KMS-11 (cell line): ENCODE results near the gene CENPP.
A peak's percentile ranks its signal among the peaks of the same experiment; 100 is the strongest.

Experiments
- H2AFZ ChIP-seq: fragments of 200-600 bp; sonication (generic); 2 replicates; pipeline ENCODE4 v1.6.1; 2016; ENCODE audit warnings: antibody characterized with exemption, mixed run types, low read depth
- H3K27ac ChIP-seq: fragments of 200-600 bp; sonication (generic); 2 replicates; pipeline ENCODE4 v1.6.1; 2016; ENCODE audit warnings: mild to moderate bottlenecking, mixed run types
- H3K27me3 ChIP-seq: fragments of 200-600 bp; sonication (generic); 2 replicates; pipeline ENCODE4 v1.6.1; 2017; ENCODE audit warnings: mild to moderate bottlenecking, low read depth, mixed run types, moderate library complexity; ENCODE audit not compliant: insufficient read depth
- H3K36me3 ChIP-seq: fragments of 200-600 bp; sonication (generic); 2 replicates; pipeline ENCODE4 v1.6.1; 2017; ENCODE audit warnings: mild to moderate bottlenecking, mixed run types; ENCODE audit not compliant: insufficient read depth
- H3K4me1 ChIP-seq: fragments of 200-600 bp; sonication (generic); 2 replicates; pipeline ENCODE4 v1.6.1; 2016; ENCODE audit warnings: mild to moderate bottlenecking, low read depth, mixed run types; ENCODE audit not compliant: poor library complexity, severe bottlenecking
- H3K4me2 ChIP-seq: fragments of 200-600 bp; sonication (generic); 2 replicates; pipeline ENCODE4 v1.7.0; 2016; ENCODE audit warnings: mild to moderate bottlenecking, mixed run types
- H3K4me3 ChIP-seq: fragments of 200-600 bp; sonication (generic); IDR thresholded peaks from 2 replicates; pipeline ENCODE4 v1.6.1; 2017; ENCODE audit warnings: low read depth, low read length, mixed read lengths; ENCODE audit not compliant: insufficient read depth
- H3K79me2 ChIP-seq: fragments of 200-600 bp; sonication (generic); 2 replicates; pipeline ENCODE4 v1.6.1; 2016; ENCODE audit warnings: low read depth, mixed run types; ENCODE audit not compliant: insufficient read depth
- H3K9ac ChIP-seq: fragments of 200-600 bp; sonication (generic); 2 replicates; pipeline ENCODE4 v1.6.1; 2016; ENCODE audit warnings: mild to moderate bottlenecking, mixed run types
- H4K20me1 ChIP-seq: fragments of 200-600 bp; sonication (generic); 2 replicates; pipeline ENCODE4 v1.6.1; 2016; ENCODE audit warnings: mild to moderate bottlenecking, mixed run types; ENCODE audit not compliant: insufficient read depth
- TF ChIP-seq, protein P1 (sequence below): fragments of 200-600 bp; sonication (generic); conservative IDR thresholded peaks from 2 replicates; pipeline ENCODE4 v1.6.1; 2017; ENCODE audit warnings: low read depth, mild to moderate bottlenecking, antibody characterized with exemption, low read length, moderate library complexity, mixed read lengths

Gene CENPP

DNA sequence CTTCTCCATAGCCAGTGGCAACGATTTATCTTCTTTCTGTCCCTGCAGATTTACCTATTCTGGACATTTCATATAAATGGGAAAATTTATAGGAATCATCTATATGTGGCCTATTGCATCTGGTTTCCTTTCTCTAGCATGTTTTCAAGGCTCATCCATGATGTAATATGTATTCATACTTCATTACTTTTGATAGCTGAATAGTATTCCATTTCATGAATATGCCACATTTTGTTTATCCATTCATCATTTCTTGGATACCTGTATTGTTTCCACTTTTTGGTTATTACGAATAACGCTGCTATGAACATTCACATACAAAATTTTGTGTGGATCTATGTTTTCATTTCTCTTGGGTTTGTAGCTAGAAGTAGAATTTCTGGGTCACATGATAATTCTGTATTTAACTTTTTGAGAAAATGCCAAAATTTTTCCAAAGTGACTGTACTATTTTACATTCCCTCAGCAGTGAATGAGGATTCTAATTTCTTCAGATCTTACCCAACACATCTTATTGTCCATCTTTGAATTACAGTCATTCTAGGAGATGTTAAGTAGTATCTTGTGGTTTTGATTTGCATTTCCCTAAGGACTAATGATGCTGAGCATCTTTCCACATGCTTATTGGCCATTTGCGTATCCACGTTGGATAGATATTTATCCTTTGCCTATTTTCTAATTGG lies 35.9 kb upstream of the CENPP start:
- 0 out of 2 replicates have a peak, but pooled peaks cover 6% of the 10 kb centered on the region for H4K20me1 ChIP-seq
- no peaks in the 10 kb centered on the region for H3K27me3 ChIP-seq
- no peak overlapping the region for H3K27ac ChIP-seq
- no peak overlapping the region for H2AFZ ChIP-seq
- peaks cover 31% of the 10 kb centered on the region for H3K4me1 ChIP-seq
- peaks cover 97% of the 10 kb centered on the region for H3K79me2 ChIP-seq
- H3K9ac ChIP-seq = no peak overlapping the region
- no peak overlapping the region for H3K4me3 ChIP-seq
- peaks cover 16% of the 10 kb centered on the region; the same call in 1 of the 2 replicates for H3K36me3 ChIP-seq
- H3K4me2 ChIP-seq = no peak overlapping the region
- TF ChIP-seq, protein P1, sequence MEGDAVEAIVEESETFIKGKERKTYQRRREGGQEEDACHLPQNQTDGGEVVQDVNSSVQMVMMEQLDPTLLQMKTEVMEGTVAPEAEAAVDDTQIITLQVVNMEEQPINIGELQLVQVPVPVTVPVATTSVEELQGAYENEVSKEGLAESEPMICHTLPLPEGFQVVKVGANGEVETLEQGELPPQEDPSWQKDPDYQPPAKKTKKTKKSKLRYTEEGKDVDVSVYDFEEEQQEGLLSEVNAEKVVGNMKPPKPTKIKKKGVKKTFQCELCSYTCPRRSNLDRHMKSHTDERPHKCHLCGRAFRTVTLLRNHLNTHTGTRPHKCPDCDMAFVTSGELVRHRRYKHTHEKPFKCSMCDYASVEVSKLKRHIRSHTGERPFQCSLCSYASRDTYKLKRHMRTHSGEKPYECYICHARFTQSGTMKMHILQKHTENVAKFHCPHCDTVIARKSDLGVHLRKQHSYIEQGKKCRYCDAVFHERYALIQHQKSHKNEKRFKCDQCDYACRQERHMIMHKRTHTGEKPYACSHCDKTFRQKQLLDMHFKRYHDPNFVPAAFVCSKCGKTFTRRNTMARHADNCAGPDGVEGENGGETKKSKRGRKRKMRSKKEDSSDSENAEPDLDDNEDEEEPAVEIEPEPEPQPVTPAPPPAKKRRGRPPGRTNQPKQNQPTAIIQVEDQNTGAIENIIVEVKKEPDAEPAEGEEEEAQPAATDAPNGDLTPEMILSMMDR = no peak

DNA sequence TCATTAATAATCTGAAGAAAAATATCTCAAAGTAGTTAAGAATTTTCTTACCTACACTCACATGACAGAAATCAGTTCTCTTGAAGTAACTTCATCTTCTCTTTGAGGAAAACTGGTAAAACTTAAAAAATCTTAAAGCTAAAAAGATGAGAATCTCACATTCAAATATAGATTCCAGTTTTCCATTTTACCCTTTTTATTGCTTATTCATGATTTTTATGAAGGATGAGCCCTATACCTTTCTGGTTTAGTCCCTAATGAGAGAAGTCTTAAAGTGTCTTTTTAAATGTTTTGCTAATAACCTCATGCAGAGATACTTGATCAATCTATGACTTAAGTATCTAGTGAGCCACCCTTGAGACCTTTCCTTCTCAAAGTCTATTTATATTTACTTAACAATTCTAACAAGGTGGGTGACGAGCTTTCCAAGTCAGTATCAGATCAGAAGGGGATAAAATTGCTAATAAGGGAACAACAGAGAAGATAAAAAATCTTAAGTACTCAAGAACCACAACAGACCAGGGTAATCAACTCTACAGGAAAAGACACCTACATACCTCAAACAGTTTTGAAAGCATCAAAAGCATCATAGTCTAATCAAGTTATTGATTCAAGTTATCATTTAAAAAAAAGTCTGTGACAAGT lies 34.8 kb upstream of the CENPP start:
- Histone ChIP-seq H3K4me3 (no peak overlapping the region), H3K79me2 (peaks cover 91% of the 10 kb centered on the region), H3K4me2 (peak overlapping the region; percentile 98), H3K27me3 (no peaks in the 10 kb centered on the region), H3K36me3 (peaks cover 6% of the 10 kb centered on the region; the same call in 1 of the 2 replicates), H3K27ac (no peak overlapping the region), H3K4me1 (peaks cover 38% of the 10 kb centered on the region), H2AFZ (no peak overlapping the region), H3K9ac (no peak overlapping the region), H4K20me1 (no peaks in the 10 kb centered on the region)
- TF ChIP-seq, protein P1 = no peak

DNA sequence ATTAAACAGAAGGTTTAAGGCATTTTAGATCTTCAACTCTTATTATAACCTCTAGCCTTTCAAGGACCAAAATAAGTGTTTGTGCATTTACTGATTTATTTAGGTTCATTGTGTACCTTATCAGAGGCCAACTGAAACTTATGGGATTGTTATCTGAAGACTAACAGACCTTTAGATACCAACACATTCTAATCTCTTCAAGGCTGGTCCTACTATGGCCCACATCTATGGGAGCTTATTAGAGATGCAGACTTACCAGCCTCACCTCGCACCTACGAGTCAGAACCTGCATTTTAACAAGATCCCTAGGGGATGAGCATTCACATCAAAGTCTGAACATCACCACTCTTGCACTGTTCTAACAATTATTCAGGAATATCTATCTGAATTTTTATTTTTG lies 34.2 kb upstream of the CENPP start:
- TF ChIP-seq, protein P1 = no peak

DNA sequence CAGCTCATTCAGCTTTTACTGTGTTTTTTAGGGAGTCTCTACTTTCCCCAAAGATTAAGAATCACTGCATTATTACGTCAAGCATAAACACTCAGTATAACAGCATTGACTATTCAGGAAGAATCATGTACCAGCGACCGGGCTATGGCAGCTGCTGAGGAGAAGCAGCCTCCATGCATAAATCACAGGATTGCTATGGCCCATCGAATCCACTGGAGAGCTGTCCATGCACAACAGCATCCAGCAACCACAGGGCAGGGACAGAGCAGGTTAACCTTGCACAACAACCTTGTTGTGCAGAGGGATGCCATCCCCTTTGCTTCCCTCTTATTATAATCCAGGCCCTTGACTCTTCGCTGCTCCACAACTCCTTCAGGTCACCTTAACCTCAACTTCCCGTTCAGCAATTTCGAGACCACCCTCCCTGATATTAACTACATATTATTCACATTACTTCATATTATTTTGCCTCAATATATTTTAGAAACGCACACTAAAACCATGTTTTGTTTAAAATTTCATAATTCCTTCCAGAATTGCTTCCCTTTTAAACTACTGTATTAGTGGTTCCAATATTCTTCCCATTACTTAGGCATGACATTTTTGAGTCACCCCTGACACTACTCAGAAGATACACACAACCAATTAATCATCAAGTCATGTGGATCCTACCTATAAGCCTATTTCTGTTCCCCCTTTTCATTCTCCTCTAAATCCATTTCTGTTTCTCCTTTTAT lies 33.2 kb upstream of the CENPP start:
- Histone ChIP-seq H3K4me2 (peak overlapping the region; percentile 98), H3K4me1 (peaks cover 41% of the 10 kb centered on the region)

More for the DNA sequence above, 34.2 kb upstream of the CENPP start:
- Histone ChIP-seq H3K79me2 (peaks cover 84% of the 10 kb centered on the region), H3K27me3 (no peaks in the 10 kb centered on the region), H4K20me1 (no peaks in the 10 kb centered on the region), H3K4me1 (peaks cover 38% of the 10 kb centered on the region), H3K27ac (no peak overlapping the region), H2AFZ (no peak overlapping the region), H3K9ac (0 out of 2 replicates have a peak overlapping the region, but pooled peaks have one; percentile 0), H3K4me2 (peak overlapping the region; percentile 98), H3K36me3 (peaks cover 1% of the 10 kb centered on the region; the same call in 1 of the 2 replicates), H3K4me3 (no peak overlapping the region)

More for the DNA sequence above, 33.2 kb upstream of the CENPP start:
- TF ChIP-seq, protein P1 = no peak
- peak overlapping the region; percentile 93 for H3K9ac ChIP-seq
- no peaks in the 10 kb centered on the region for H3K27me3 ChIP-seq
- peaks cover 75% of the 10 kb centered on the region for H3K79me2 ChIP-seq
- no peaks in the 10 kb centered on the region for H4K20me1 ChIP-seq
- H2AFZ ChIP-seq = peak overlapping the region; percentile 74; the same call in 1 of the 2 replicates
- no peaks in the 10 kb centered on the region; the same call in 1 of the 2 replicates for H3K36me3 ChIP-seq
- H3K4me3 ChIP-seq = no peak overlapping the region
- H3K27ac ChIP-seq = peak overlapping the region; percentile 80; the same call in 1 of the 2 replicates
